ENCODE measurements around the gene KCTD15.

KCTD15 gene

DNA sequence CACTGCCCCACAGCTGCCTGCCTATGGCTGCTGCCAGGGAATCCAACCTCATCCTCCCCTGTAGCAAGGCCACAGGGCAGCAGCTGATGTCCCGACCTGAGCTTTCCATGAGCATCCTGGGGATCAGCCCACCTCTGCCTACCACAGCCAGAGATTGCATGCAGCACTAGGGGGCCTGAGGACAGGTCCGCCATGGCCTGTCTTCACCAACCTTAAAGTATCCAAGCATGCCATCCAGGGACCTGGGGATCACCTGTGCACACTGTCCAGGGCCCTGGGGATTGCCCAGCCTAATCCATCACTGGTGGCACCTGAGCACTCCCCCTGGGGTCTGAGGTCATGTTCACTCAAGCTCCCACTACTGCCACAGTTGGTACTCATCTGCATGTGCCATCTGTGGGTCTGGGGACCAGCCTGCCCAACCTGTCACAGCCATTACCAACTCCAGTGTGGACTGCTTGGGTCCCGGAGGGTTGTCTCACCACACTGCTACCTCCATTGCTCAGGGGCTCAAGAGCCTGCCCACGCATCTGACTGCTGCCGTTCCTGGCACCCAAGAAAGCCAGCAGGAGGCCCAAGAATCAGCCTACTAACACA, 53.0 kb downstream of the KCTD15 start:
- no peak for DNase-seq (ENCODE audit: low read depth in 1 of 2, low spot score in 1 of 2)

DNA sequence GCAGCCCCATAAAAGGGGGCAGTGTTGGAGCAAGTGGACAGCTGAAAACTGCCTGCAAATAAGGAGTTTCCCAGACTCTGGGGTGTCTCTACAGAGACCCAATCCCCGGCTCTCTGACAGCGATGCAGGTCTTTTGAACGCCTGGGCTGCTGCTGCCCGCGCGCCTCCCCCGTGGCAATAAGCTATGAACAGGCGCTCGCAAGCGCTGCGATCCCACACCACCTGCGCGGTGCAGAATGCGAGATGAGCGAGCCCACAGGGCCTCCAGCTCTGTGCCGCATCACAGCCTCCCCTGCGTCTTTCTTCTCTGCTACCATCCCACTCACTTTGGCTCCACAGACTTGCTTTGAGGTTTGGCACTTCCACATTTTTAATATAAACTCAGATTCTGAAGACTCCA, 62.3 kb downstream of the KCTD15 start:
- no peak for DNase-seq (ENCODE audit: low read depth in 1 of 2, low spot score in 1 of 2)

DNA sequence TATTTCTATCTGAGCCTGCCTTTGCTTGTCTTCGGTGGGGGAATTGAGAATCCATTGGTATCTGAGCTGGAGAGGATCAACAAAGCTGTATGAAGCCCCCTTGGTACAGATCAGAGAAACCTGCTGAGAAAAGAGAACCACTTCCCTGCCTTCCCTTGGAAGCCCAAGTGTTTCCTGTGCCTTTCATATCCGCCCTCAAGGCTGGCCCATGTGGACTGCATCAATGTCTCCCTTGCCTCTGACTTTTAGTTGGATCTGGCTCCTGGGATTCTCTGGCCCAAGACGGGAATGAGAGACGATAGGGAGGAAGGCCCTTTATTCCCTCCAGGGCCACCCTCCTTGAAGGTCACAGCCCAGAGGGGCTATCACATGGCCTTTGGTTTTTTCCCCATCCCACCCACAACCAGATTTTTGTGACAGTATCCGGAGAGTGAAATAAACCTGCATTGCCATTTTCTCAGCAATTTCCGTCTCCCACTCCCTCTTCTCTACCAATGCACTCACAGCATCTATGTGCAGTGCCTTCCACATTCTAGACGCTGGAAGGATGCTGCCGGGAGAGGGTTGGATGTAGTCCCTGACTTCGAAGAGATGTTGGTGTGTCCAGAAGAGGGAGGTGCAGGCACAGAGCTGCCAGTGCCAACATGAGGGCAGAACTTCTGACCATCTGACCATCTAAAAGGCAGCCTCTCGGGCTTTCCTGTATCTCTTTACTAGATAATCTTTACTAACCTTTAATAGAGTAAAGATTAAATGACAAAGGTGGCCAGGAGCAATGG, 63.8 kb downstream of the KCTD15 start:
- no peak for DNase-seq (ENCODE audit: low read depth in 1 of 2, low spot score in 1 of 2)

DNA sequence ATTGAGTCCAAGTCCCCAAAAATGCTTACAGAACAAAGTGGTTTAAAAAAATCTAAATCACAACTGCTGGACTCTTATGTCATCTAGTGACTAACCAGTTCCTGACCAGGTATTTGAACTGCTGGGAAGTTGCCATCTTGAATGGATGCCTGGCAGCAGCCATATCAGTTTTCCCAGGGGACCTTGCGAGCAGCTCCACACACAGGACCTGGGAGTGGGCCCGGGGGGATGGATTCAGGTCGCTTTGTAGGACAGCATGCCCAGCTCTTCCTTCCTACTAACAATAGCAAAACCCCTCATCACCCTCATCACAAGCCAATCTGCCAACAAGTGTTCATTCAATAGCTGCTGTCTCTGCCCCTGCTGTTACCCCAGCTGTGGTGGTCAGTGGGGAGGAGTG, 65.3 kb downstream of the KCTD15 start:
- no peak for DNase-seq (ENCODE audit: low read depth in 1 of 2, low spot score in 1 of 2)

DNA sequence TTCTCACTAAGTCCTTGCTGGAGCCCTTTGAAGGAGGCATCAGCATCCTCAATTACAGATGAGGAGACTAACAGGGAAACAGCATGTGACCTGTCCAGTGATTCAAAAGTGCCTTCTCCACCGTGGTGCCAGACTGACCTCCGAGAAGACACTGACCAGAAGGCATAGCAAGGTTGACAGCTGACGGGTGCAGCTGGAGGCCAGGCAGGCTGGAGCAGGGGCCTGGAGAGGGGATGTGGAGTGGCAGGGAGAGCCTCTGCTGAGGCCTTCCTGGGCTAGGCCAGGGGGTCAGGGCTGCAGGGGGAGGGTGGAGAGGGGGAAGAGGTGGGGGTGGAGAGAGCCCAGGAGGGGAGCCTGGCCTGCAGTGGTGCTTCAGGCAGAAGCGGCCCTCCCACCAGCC, 66.3 kb downstream of the KCTD15 start:
- DNase-seq (ENCODE audit: low read depth in 1 of 2, low spot score in 1 of 2) = no peak

DNA sequence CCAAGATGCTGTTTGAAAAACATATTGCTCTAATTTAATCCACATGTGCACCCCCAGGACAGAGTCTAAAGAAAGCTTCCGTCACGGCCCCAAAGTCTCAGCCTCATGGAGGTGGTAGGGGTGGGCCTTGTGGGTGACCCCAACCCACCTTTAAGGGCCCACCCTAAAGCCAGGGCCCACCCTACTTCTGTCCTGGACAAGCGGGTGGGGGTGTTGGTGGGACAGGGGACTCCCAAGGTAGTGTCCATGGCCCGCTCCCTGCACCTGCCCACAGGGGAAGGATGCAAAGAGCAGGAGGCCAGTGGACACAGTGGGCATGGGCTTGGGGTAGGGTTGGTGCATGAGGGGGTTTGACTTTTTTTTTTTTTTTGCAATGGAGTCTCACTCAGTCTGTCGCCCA, 66.8 kb downstream of the KCTD15 start:
- DNase-seq (ENCODE audit: low read depth in 1 of 2, low spot score in 1 of 2) = no peak

DNA sequence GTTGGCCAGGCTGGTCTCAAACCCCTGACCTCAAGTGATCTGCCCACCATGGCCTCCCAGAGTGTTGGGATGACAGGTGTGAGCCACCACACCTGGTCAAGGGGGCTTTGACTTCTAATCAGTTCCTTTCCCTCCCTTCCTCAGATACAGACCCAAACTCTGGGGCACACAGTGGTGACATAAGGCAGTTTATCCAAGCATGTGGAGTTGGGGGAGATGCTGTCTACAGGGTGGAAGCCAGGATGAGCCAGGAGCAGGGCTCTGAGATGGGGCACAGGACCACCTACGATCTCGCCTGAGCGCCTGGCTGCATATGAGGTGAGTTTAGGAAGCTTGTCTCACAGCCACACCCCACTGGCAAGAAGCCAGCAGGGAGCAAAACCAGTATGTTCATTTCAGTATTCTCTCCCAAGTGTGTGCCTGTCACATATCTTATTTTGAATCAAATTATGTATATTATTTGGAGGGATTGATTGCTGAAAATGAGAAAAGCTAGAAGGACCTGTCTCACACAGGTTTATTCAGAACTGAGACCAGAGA, 67.7 kb downstream of the KCTD15 start:
- no peak for DNase-seq (ENCODE audit: low read depth in 1 of 2, low spot score in 1 of 2)

DNA sequence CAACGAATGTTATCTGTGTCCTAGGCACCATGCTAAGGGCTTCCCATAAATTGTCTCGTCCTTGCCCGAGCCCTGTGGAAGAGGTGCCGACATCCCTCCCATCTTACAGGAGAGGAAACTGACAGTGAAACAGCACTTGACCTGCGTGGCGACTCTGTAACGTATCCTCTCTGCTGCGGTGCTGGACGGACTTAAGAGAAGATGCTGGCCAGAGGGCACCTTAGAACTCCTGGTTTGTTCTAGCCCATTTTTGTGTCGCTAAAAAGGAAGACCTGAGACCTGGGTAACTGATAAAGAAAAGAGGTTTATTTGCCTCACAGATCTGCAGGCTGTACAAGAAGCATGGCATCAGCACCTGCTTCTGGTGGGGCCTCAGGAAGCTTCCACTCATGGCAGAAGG, 68.6 kb downstream of the KCTD15 start:
- DNase-seq (ENCODE audit: low read depth in 1 of 2, low spot score in 1 of 2) = no peak

Data from activated CD4-positive, alpha-beta T cell treated with anti-CD3 and anti-CD28 coated beads, Interleukin-2, amount 50 U/mL, for 24 hours (primary cell).